ENCODE data around the gene TMEM80.
"Not testable (repeated sequence)": the region's sequence is repeated elsewhere in the genome, so short reads cannot be mapped to it uniquely, and the experiment has no call there.

Gene TMEM80

GRCh38 chr11:686451-687243 is 9.0 kb upstream of the TMEM80 start:
- no peaks in the 10 kb centered on the region for H3K27me3 ChIP-seq (replicated peaks)
- in situ Hi-C loops (cut with HindIII; ENCODE audit: low pct_ligation_motif_present, low sequenced_read_pairs) = no loop called here
- no peak for DNase-seq
- peaks cover 56% of the 10 kb centered on the region for H3K36me3 ChIP-seq (replicated peaks)
- H3K4me3 ChIP-seq (ENCODE audit: low read depth, low read length) = no peak overlapping the region
- no peak for TF ChIP-seq CTCF (IDR thresholded peaks at IDR 0.05; ENCODE audit: low read depth, low read length, missing control alignments)
- H3K27ac ChIP-seq = no peak overlapping the region

- in situ Hi-C loops (cut with HindIII; ENCODE audit: low pct_ligation_motif_present, low sequenced_read_pairs) = no loop called here
- DNase-seq = no peak
- peaks cover 47% of the 10 kb centered on the region for H3K36me3 ChIP-seq (replicated peaks)
- H3K4me3 ChIP-seq (ENCODE audit: low read depth, low read length) = no peak overlapping the region
- H3K27me3 ChIP-seq (replicated peaks) = no peaks in the 10 kb centered on the region
- H3K27ac ChIP-seq = no peak overlapping the region
- TF ChIP-seq CTCF (IDR thresholded peaks at IDR 0.05; ENCODE audit: low read depth, low read length, missing control alignments) = no peak
Measured at GRCh38 chr11:687751-688150, 7.9 kb upstream of the TMEM80 start.

GRCh38 chr11:688681-689080 is 6.9 kb upstream of the TMEM80 start:
- no peak overlapping the region for H3K4me3 ChIP-seq (ENCODE audit: low read depth, low read length)
- H3K27ac ChIP-seq = no peak overlapping the region
- no peak for TF ChIP-seq CTCF (IDR thresholded peaks at IDR 0.05; ENCODE audit: low read depth, low read length, missing control alignments)
- no peaks in the 10 kb centered on the region for H3K27me3 ChIP-seq (replicated peaks)
- in situ Hi-C loops (cut with HindIII; ENCODE audit: low pct_ligation_motif_present, low sequenced_read_pairs) = no loop called here
- H3K36me3 ChIP-seq (replicated peaks) = peaks cover 40% of the 10 kb centered on the region
- DNase-seq = no peak

- in situ Hi-C loops (cut with HindIII; ENCODE audit: low pct_ligation_motif_present, low sequenced_read_pairs) = no loop called here
- DNase-seq = no peak
- no peak for TF ChIP-seq CTCF (IDR thresholded peaks at IDR 0.05; ENCODE audit: low read depth, low read length, missing control alignments)
- H3K27ac ChIP-seq = peak overlapping the region; percentile 49
- no peak overlapping the region for H3K4me3 ChIP-seq (ENCODE audit: low read depth, low read length)
- H3K27me3 ChIP-seq (replicated peaks) = no peaks in the 10 kb centered on the region
- H3K36me3 ChIP-seq (replicated peaks) = peaks cover 33% of the 10 kb centered on the region
Measured at GRCh38 chr11:689625-690024, 6.0 kb upstream of the TMEM80 start.

- in situ Hi-C loops (cut with HindIII; ENCODE audit: low pct_ligation_motif_present, low sequenced_read_pairs); H3K27ac ChIP-seq; H3K27me3 ChIP-seq (replicated peaks): not testable (repeated sequence)
Measured at GRCh38 chr11:690244-690643, 5.4 kb upstream of the TMEM80 start.

GRCh38 chr11:690738-691633 is 4.6 kb upstream of the TMEM80 start:
- H3K36me3 ChIP-seq (replicated peaks) = peaks cover 26% of the 10 kb centered on the region
- H3K27ac ChIP-seq = no peak overlapping the region
- H3K4me3 ChIP-seq (ENCODE audit: low read depth, low read length) = no peak overlapping the region
- no peak for DNase-seq
- H3K27me3 ChIP-seq (replicated peaks) = no peaks in the 10 kb centered on the region
- no peak for TF ChIP-seq CTCF (IDR thresholded peaks at IDR 0.05; ENCODE audit: low read depth, low read length, missing control alignments)
- in situ Hi-C loops (cut with HindIII; ENCODE audit: low pct_ligation_motif_present, low sequenced_read_pairs) = no loop called here

More at GRCh38 chr11:690244-690643, 5.4 kb upstream of the TMEM80 start:
- not testable (repeated sequence) for DNase-seq; H3K4me3 ChIP-seq (ENCODE audit: low read depth, low read length)
- peaks cover 29% of the 10 kb centered on the region for H3K36me3 ChIP-seq (replicated peaks)
